ENCODE measurements around the gene EFTUD2.

GRCh38 chr17:44906763-44907728 lies 7.8 kb upstream of the EFTUD2 start:
- TF ChIP-seq ZNF274 (CRISPR knock-in tag; IDR thresholded peaks at IDR 0.05) = no peak
- TF ChIP-seq, protein P1, sequence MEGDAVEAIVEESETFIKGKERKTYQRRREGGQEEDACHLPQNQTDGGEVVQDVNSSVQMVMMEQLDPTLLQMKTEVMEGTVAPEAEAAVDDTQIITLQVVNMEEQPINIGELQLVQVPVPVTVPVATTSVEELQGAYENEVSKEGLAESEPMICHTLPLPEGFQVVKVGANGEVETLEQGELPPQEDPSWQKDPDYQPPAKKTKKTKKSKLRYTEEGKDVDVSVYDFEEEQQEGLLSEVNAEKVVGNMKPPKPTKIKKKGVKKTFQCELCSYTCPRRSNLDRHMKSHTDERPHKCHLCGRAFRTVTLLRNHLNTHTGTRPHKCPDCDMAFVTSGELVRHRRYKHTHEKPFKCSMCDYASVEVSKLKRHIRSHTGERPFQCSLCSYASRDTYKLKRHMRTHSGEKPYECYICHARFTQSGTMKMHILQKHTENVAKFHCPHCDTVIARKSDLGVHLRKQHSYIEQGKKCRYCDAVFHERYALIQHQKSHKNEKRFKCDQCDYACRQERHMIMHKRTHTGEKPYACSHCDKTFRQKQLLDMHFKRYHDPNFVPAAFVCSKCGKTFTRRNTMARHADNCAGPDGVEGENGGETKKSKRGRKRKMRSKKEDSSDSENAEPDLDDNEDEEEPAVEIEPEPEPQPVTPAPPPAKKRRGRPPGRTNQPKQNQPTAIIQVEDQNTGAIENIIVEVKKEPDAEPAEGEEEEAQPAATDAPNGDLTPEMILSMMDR (CRISPR knock-in tag; IDR thresholded peaks at IDR 0.05) = no peak
- TF ChIP-seq POLR2A (IDR thresholded peaks at IDR 0.05; ENCODE audit: insufficient read depth in 1 of 2, low read depth in 2 of 2, low read length in 2 of 2) = no peak
- TF ChIP-seq ATF3 (CRISPR knock-in tag; IDR thresholded peaks at IDR 0.05) = no peak
- TF ChIP-seq LBX2 (CRISPR knock-in tag; IDR thresholded peaks at IDR 0.05; ENCODE audit: borderline replicate concordance) = no peak
- no peak for TF ChIP-seq ZBTB40 (IDR thresholded peaks at IDR 0.05)
- TF ChIP-seq ZBTB40 (CRISPR knock-in tag; IDR thresholded peaks at IDR 0.05) = no peak
- no peak for TF ChIP-seq ZNF367 (CRISPR knock-in tag; IDR thresholded peaks at IDR 0.05; ENCODE audit: borderline replicate concordance)
- no peak for TF ChIP-seq ZSCAN29 (CRISPR knock-in tag; conservative IDR thresholded peaks at IDR 0.05)
- no peak for TF ChIP-seq CREM (IDR thresholded peaks at IDR 0.05)
- TF ChIP-seq CREM (CRISPR knock-in tag; IDR thresholded peaks at IDR 0.05) = no peak
